ENCODE data around the gene RERE.
A peak's percentile ranks its signal among the peaks of the same experiment; 100 is the strongest.

RERE gene

GRCh38 chr1:8340448-8340847 is 477.0 kb downstream of the RERE start:
- DNase-seq: no peak

GRCh38 chr1:8339203-8339600 is 478.2 kb downstream of the RERE start:
- no peak for DNase-seq

GRCh38 chr1:8338526-8339202 is 478.8 kb downstream of the RERE start:
- DNase-seq: no peak

- DNase-seq: no peak
These were observed 479.5 kb downstream of the RERE start for GRCh38 chr1:8337776-8338525.

- no peak for DNase-seq
These were observed 482.2 kb downstream of the RERE start for GRCh38 chr1:8335246-8335645.

DNA sequence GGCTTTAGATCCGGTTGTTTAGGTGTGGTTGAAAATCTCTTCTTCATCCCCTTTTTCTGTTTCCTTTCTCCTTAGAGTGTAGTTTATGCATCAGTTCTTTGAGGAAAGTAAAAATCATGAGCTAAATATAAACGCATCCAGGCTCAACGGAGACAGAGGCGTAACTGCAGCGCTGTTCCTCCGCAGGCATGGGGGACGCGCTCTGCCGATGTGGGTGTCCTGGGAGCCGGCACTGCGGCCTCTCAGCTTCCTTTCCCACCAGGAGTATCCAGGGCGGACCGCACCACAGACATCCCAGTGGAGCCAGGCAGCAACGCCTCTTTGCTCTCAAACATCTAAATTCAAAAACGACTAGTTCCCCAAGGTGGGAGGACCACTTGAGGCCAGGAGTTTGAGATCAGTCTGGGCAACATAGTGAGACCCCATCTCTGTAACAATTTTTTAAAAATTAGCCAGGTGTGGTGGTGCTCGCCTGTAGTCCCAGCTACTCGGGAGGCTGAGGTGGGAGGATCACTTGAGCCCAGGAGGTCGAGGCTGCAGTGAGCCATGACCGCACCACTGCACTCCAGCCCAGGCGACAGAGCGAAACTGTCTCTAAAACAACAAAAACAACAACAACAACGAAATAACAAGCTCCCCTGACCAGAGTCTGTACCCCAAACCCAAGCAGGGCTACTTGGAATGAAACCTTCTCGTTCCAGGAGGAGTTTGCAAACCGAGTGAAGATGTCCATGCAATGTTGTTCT is 483.2 kb downstream of the RERE start:
- no peak for DNase-seq

GRCh38 chr1:8333246-8333987 is 484.0 kb downstream of the RERE start:
- no peak for DNase-seq

DNA sequence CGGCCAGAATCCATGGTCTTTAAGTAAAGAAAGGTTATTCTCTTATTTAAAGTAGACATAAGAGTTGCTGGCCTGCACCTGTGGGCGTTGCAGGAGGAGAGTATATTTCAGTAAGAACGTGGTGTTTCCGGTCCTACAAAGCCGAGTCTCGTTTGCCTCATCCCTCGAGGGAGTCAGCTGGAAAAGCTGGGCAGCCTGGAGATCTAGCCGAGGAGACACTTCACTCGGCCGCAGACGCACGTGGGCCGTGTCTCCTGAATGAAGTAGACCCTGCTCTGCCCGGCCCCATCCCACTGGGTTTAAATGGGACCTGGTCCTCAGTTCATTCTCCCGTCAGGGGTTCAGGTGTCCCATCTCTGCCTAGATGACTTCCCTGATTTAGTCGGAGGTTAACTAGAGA is 484.6 kb downstream of the RERE start:
- DNase-seq: no peak

- no peak for DNase-seq
These were observed 486.9 kb downstream of the RERE start for GRCh38 chr1:8330271-8331125.

DNA sequence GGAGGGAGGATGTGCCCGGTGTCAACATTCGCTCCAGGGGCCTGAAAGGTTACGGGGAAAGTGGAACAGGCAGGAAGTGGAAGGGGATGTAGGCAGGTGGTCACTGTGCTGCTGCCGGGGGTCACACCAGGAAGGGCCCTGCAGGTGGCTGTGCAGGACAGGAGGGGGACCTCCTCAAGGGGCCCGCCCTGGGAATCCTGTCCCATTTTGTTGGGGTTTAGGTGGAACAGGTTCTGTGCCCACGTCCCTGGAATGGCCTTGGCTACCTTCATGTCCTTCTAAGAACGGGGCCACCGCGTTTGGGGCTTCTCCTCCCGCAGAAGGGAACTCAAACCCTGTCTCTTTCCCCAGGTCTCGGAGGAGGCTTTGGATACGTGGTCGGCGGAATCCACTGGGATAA is 487.6 kb downstream of the RERE start:
- DNase-seq: no peak

- DNase-seq: no peak
These were observed 488.0 kb downstream of the RERE start for GRCh38 chr1:8329439-8329838.

DNA sequence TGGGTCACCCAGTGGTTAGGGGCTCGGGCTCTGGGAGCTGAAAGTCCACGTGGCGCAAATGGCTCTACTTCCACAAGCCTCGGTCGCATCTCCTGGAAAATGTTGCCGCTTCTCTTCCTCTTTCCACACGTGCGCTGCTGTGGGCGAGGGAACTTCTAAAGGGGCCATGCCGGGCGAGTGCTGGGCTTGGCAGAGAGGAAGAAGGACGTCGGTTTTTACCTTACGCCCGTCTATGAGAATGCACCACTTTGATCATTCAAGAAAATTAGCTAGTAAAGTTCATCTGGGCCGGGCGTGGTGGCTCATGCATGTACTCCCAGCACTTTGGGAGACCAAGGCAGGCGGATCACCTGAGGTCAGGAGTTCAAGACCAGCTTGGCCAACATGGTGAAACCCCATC is 489.2 kb downstream of the RERE start:
- DNase-seq: no peak

DNA sequence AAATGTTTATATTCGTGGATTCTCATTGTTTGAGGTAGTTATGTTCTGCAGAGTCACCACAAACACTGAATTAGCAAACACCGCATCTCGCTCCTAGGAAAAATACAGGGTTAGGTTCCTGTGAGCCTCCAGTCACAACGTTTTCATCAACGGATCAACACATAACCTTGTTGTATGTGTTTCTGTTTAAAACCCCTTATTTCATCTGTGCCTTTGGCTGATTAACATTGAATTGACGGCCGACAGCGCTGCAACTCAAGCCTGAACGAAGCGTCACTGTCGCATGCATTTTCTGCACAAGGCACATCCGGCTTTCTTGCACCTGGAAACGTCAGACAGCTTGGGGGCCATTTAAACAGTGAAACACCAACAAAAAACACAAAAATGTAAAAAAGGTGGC is 491.2 kb downstream of the RERE start:
- DNase-seq: no peak

DNA sequence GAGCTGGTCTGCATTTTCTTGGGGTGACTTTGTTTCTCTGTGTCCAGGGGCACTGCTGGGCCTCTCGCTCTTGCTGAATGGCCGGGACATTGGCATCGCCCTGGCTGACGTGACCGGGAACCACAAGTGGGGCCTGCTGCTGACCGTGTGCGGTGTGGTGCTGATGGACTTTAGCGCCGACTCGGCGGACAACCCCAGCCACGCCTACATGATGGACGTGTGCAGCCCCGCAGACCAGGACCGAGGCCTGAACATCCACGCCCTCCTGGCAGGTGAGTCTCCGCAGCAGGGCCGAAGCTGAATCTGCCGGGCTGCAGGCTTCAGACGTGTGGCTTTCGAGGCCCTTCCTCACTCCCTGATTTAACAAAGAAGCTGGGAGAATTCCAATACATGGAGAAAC is 491.7 kb downstream of the RERE start:
- no peak for DNase-seq

GRCh38 chr1:8324176-8324810 is 493.1 kb downstream of the RERE start:
- DNase-seq: no peak

GRCh38 chr1:8323706-8324105 is 493.7 kb downstream of the RERE start:
- no peak for DNase-seq

DNA sequence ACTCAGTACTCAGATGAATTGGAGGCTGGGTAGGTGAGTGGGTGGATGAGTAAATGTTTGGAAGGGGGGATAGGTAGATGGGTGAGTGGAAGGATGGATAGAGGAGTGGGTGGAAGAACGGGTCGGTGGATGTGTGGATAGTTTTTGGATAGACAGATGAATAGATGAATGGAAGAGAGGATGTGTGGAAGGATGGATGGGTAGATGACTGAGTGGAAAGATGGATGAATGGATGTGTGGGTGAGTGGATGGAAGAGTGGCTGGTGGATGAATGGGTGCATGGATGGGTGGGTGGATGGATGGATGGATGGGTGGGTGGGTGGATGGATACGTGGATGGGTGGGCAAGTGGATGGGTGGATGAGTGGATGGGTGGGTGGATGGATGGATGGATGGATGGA is 495.8 kb downstream of the RERE start:
- no peak for DNase-seq

DNA sequence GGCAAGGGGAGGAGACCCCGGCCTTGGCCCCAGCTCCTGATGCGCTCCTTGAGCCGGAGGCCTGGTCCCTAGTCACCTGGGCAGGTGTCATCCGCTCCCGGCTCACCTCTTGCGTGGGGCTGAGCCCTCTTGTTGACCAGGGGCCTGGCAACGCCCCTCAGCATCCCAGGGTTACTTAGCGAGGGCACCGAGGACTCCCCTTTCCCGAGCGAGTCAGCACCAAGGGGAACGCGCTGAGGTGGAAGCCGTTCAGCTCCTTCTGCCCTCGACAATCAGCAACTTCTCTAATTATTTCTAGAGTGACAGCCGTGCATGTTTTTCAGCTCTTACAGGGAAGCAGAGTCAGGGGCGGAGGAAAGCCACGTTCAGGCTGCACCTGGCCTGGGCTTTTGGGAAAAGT is 499.0 kb downstream of the RERE start:
- DNase-seq: peak in 2 of 51 donors; percentile 21 to 39

- DNase-seq: peak in 48 of 51 donors; percentile 12 to 88 (median 67)
These were observed 499.6 kb downstream of the RERE start, which contains the start of gene SLC45A1 for GRCh38 chr1:8317647-8318381. Gene SLC45A1, plus strand, starts transcription at chr1:8318114. Its CDS starts 6,216 bp downstream, at chr1:8324330.
